SK-N-SH (cell line): ENCODE data around the gene SRGN.

Experiments used
- EP300 ChIP-seq, 2 experiments: IDR thresholded peaks; 2 replicates each; pipeline versions ENCODE4 v1.4.0 to v1.6.1; 2012; ENCODE audit warnings: borderline replicate concordance in 1 of 2, low read depth in 1 of 2, low read length in 1 of 2
- EZH2phosphoT487 ChIP-seq: fragments of 200-600 bp; sonication (generic); IDR thresholded peaks from 2 replicates; pipeline ENCODE4 v1.6.1; 2017; ENCODE audit warnings: low read depth, mixed run types, mild to moderate bottlenecking, antibody characterized with exemption, moderate library complexity, borderline replicate concordance
- FOXJ3 ChIP-seq: sonication (generic); formaldehyde crosslinking; IDR thresholded peaks from 2 replicates; pipeline ENCODE4 v1.5.1; 2020; ENCODE audit warnings: mild to moderate bottlenecking, missing genetic modification reagents
- GATA2 ChIP-seq: sonication (generic); formaldehyde crosslinking; IDR thresholded peaks from 2 replicates; pipeline ENCODE4 v1.5.0; 2020; ENCODE audit warnings: mild to moderate bottlenecking, missing genetic modification reagents
- POLR2AphosphoS5 ChIP-seq: IDR thresholded peaks from 2 replicates; pipeline ENCODE4 v1.6.1; 2012; ENCODE audit warnings: low read depth, low read length
- RCOR1 ChIP-seq: fragments of 150-350 bp; IDR thresholded peaks from 2 replicates; pipeline ENCODE4 v1.6.1; 2017; ENCODE audit warnings: antibody characterized with exemption, low read length
- RFX5 ChIP-seq: IDR thresholded peaks from 2 replicates; pipeline ENCODE4 v1.6.1; 2012; ENCODE audit warnings: mild to moderate bottlenecking, improper control_type of control experiment, low read length
- SIN3A ChIP-seq: IDR thresholded peaks from 2 replicates; pipeline ENCODE4 v1.6.1; 2012; ENCODE audit warnings: low read depth, mild to moderate bottlenecking, low read length, moderate library complexity, borderline replicate concordance
- SMC3 ChIP-seq: IDR thresholded peaks from 2 replicates; pipeline ENCODE4 v1.6.1; 2012; ENCODE audit warnings: low read depth, low read length, improper control_type of control experiment
- YY1 ChIP-seq: IDR thresholded peaks from 2 replicates; pipeline ENCODE4 v1.4.0; 2012; ENCODE audit warnings: low read depth, mild to moderate bottlenecking
- TF ChIP-seq, protein P1 (sequence below): fragments of 200-600 bp; sonication (generic); IDR thresholded peaks from 2 replicates; pipeline ENCODE4 v1.6.1; 2017; ENCODE audit warnings: antibody characterized with exemption, mild to moderate bottlenecking, moderate library complexity
- TF ChIP-seq, protein P2 (sequence below): IDR thresholded peaks from 2 replicates; pipeline ENCODE4 v1.6.1; 2012; ENCODE audit warnings: mild to moderate bottlenecking, low read depth, low read length, moderate library complexity
- TF ChIP-seq, protein P3 (sequence below): fragments of 150-350 bp; IDR thresholded peaks from 2 replicates; pipeline ENCODE4 v1.6.1; 2017; ENCODE audit warnings: antibody characterized with exemption, low read length, low read depth, borderline replicate concordance
- TF ChIP-seq, protein P4 (sequence below): IDR thresholded peaks from 2 replicates; pipeline ENCODE4 v1.4.0; 2012; ENCODE audit warnings: low read depth, borderline replicate concordance

DNA sequence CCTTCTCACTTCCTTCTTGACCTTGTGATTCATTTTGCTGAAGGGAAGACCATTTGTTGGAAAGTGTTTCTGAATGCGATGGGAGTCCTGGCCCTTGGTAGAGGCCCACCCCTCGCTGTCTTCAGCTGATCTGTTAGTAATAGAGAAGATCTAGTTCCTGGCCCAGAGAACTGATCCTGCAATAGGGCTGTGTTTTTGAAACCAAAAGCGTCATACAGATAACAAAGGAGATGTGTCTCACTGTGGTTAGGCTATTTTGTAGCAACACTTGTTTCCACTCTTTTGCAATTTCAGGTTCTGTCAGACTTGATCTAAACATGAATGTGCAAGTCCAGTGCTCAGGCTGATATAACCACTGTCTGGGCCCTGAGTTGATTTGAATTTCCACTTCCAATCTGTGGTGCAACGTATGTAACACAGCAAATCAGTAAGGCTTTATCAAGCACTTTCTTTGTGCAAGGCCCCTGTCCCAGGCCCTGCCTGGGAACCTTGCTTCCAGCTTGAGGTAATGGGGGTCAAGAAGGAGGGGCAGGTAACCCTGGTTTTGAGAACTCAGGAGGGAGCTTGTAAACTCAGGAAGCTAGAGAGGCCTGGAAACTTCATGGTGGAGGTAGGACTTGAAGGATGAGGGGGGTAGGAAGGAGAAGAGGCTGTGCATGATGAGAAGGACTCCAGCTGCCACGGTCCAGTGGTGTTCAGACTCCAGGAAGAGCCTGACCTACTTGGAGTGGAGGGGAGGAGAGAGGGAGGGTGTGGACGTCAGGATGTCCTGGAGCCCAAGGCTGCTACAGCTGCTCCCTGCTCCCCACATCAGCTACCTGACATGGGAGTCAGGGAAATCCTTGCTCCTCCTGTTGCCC is 42.2 kb upstream of the SRGN start:
- TF ChIP-seq SMC3 (no peak), EP300 (IDR thresholded peaks at IDR 0.05; ENCODE audit: borderline replicate concordance in 1 of 2, low read depth in 1 of 2, low read length in 1 of 2) (no peak), YY1 (no peak), SIN3A (no peak), EZH2phosphoT487 (no peak), POLR2AphosphoS5 (no peak), GATA2 (no peak), RCOR1 (no peak), RFX5 (no peak), FOXJ3 (no peak)
- TF ChIP-seq, protein P1, sequence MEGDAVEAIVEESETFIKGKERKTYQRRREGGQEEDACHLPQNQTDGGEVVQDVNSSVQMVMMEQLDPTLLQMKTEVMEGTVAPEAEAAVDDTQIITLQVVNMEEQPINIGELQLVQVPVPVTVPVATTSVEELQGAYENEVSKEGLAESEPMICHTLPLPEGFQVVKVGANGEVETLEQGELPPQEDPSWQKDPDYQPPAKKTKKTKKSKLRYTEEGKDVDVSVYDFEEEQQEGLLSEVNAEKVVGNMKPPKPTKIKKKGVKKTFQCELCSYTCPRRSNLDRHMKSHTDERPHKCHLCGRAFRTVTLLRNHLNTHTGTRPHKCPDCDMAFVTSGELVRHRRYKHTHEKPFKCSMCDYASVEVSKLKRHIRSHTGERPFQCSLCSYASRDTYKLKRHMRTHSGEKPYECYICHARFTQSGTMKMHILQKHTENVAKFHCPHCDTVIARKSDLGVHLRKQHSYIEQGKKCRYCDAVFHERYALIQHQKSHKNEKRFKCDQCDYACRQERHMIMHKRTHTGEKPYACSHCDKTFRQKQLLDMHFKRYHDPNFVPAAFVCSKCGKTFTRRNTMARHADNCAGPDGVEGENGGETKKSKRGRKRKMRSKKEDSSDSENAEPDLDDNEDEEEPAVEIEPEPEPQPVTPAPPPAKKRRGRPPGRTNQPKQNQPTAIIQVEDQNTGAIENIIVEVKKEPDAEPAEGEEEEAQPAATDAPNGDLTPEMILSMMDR, result no peak
- TF ChIP-seq, protein P2, sequence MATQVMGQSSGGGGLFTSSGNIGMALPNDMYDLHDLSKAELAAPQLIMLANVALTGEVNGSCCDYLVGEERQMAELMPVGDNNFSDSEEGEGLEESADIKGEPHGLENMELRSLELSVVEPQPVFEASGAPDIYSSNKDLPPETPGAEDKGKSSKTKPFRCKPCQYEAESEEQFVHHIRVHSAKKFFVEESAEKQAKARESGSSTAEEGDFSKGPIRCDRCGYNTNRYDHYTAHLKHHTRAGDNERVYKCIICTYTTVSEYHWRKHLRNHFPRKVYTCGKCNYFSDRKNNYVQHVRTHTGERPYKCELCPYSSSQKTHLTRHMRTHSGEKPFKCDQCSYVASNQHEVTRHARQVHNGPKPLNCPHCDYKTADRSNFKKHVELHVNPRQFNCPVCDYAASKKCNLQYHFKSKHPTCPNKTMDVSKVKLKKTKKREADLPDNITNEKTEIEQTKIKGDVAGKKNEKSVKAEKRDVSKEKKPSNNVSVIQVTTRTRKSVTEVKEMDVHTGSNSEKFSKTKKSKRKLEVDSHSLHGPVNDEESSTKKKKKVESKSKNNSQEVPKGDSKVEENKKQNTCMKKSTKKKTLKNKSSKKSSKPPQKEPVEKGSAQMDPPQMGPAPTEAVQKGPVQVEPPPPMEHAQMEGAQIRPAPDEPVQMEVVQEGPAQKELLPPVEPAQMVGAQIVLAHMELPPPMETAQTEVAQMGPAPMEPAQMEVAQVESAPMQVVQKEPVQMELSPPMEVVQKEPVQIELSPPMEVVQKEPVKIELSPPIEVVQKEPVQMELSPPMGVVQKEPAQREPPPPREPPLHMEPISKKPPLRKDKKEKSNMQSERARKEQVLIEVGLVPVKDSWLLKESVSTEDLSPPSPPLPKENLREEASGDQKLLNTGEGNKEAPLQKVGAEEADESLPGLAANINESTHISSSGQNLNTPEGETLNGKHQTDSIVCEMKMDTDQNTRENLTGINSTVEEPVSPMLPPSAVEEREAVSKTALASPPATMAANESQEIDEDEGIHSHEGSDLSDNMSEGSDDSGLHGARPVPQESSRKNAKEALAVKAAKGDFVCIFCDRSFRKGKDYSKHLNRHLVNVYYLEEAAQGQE, result no peak
- TF ChIP-seq, protein P3, sequence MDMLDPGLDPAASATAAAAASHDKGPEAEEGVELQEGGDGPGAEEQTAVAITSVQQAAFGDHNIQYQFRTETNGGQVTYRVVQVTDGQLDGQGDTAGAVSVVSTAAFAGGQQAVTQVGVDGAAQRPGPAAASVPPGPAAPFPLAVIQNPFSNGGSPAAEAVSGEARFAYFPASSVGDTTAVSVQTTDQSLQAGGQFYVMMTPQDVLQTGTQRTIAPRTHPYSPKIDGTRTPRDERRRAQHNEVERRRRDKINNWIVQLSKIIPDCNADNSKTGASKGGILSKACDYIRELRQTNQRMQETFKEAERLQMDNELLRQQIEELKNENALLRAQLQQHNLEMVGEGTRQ, result no peak
- TF ChIP-seq, protein P4, sequence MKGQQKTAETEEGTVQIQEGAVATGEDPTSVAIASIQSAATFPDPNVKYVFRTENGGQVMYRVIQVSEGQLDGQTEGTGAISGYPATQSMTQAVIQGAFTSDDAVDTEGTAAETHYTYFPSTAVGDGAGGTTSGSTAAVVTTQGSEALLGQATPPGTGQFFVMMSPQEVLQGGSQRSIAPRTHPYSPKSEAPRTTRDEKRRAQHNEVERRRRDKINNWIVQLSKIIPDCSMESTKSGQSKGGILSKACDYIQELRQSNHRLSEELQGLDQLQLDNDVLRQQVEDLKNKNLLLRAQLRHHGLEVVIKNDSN, result no peak
